Esophagus squamous epithelium (tissue), 4 donors: ENCODE results near the gene HHLA2.

Experiments
- POLR2A ChIP-seq, 4 donors: fragments of 450-650 bp; IDR thresholded peaks; one replicate each; pipeline ENCODE4 v1.6.1; 2017; ENCODE audit warnings: antibody characterized with exemption in 4 of 4, mild to moderate bottlenecking in 4 of 4, moderate library complexity in 3 of 4
- TF ChIP-seq, protein P1 (sequence below), 6 experiments: fragments of 450-650 bp in 4 of 6; fragments of 200-600 bp in 2 of 6; sonication (generic) in 2 of 6; IDR thresholded peaks; one replicate each; pipeline ENCODE4 v1.5.1; 2016 to 2019; ENCODE audit warnings: antibody characterized with exemption in 6 of 6, mild to moderate bottlenecking in 4 of 6, moderate library complexity in 4 of 6

DNA sequence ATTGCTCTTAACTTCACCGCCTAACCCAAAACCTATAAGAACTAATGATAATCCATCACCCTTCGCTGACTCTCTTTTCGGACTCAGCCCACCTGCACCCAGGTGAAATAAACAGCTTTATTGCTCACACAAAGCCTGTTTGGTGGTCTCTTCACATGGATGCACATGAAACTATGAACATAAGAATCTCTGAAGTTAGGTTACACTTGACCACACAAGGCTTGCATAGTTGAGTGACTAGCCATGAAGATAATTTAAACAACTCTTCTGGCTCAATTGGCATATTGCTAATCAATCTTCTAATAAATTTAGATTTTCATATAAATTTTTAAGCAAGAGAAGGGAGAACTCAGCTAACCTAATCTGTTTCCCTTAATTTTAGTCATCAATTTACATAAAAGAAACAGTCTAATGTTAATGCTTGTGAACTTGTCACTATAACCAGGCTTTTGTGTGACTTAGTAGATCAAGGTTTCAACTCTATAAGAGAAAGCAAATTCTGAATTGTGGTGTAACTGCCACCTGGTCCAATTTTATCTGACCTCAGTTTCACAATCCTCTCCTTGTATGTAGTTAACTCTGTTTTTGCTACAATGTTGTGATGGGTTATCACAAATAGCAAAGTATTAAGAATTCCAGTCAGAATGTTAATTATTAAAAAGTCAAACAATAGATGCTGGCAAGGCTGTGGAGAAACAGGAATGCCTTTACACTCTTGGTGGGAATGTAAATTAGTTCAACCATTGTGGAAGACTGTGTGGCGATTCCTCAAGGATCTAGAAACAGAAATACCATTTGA, 82.0 kb downstream of the HHLA2 start:
- TF ChIP-seq, protein P1, sequence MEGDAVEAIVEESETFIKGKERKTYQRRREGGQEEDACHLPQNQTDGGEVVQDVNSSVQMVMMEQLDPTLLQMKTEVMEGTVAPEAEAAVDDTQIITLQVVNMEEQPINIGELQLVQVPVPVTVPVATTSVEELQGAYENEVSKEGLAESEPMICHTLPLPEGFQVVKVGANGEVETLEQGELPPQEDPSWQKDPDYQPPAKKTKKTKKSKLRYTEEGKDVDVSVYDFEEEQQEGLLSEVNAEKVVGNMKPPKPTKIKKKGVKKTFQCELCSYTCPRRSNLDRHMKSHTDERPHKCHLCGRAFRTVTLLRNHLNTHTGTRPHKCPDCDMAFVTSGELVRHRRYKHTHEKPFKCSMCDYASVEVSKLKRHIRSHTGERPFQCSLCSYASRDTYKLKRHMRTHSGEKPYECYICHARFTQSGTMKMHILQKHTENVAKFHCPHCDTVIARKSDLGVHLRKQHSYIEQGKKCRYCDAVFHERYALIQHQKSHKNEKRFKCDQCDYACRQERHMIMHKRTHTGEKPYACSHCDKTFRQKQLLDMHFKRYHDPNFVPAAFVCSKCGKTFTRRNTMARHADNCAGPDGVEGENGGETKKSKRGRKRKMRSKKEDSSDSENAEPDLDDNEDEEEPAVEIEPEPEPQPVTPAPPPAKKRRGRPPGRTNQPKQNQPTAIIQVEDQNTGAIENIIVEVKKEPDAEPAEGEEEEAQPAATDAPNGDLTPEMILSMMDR (IDR thresholded peaks at IDR 0.05) = no peak
- TF ChIP-seq POLR2A (IDR thresholded peaks at IDR 0.05) = no peak
